HepG2 (cell line): ENCODE data around the gene MUL1. TPM values are rescaled to one million over a fixed set of nuclear protein-coding genes. Genes with fewer than 3 reads are reported as not detected.

Experiments used
- ASH2L ChIP-seq: fragments of 300-600, 200-600 bp; sonication (generic); IDR thresholded peaks from 2 replicates; pipeline ENCODE4 v1.7.0; 2017; ENCODE audit warnings: low read depth, mild to moderate bottlenecking, moderate library complexity, mixed read lengths, low read length; ENCODE audit not compliant: insufficient read length
- CCDC6 ChIP-seq: sonication (generic); formaldehyde crosslinking; IDR thresholded peaks from 2 replicates; pipeline ENCODE4 v1.8.1; 2022; ENCODE audit warnings: mild to moderate bottlenecking, missing genetic modification reagents, moderate library complexity
- CHD2 ChIP-seq: IDR thresholded peaks from 2 replicates; pipeline ENCODE4 v1.6.1; 2011; ENCODE audit warnings: low read depth, low read length, improper control_type of control experiment
- HNF4A ChIP-seq: sonication (generic); formaldehyde crosslinking; IDR thresholded peaks from 2 replicates; pipeline ENCODE4 v1.4.0; 2020; ENCODE audit warnings: missing genetic modification reagents
- IKZF4 ChIP-seq: sonication (generic); formaldehyde crosslinking; IDR thresholded peaks from 2 replicates; pipeline ENCODE4 v1.5.1; 2020; ENCODE audit warnings: borderline replicate concordance, mild to moderate bottlenecking, low read depth, missing genetic modification reagents; ENCODE audit errors: not compliant biosample characterization
- MED13 ChIP-seq: sonication (generic); formaldehyde crosslinking; IDR thresholded peaks from 2 replicates; pipeline ENCODE4 v1.5.0; 2020; ENCODE audit warnings: missing genetic modification reagents
- RBFOX2 ChIP-seq: fragments of 200-400 bp; formaldehyde crosslinking; IDR thresholded peaks from 2 replicates; pipeline ENCODE4 v1.6.1; 2017; ENCODE audit warnings: low read depth, mild to moderate bottlenecking, low read length
- ZBTB40 ChIP-seq, 2 experiments: fragments of 450-650 bp in 1 of 2; sonication (generic) in 1 of 2; formaldehyde crosslinking in 1 of 2; IDR thresholded peaks; 2 replicates each; pipeline versions ENCODE4 v1.6.1 to v1.8.0; 2016 to 2022; ENCODE audit warnings: antibody characterized with exemption in 1 of 2, mild to moderate bottlenecking in 1 of 2, missing genetic modification reagents in 1 of 2
- ZFX ChIP-seq: sonication (generic); formaldehyde crosslinking; IDR thresholded peaks from 2 replicates; pipeline ENCODE4 v1.4.0; 2020; ENCODE audit warnings: mild to moderate bottlenecking, low read depth, missing genetic modification reagents, moderate library complexity
- ZHX1 ChIP-seq: sonication (generic); formaldehyde crosslinking; IDR thresholded peaks from 2 replicates; pipeline ENCODE4 v1.8.1; 2022; ENCODE audit warnings: low read depth, mild to moderate bottlenecking, missing genetic modification reagents
- ZNF326 ChIP-seq: sonication (generic); formaldehyde crosslinking; IDR thresholded peaks from 2 replicates; pipeline ENCODE4 v1.4.0; 2020; ENCODE audit warnings: missing genetic modification reagents, borderline replicate concordance
- polyA plus RNA-seq, 8 experiments: library from polyadenylated mRNA; depleted of rRNA in 3 of 8; stranded (reverse) in 7 of 8; unstranded in 1 of 8; fragments of >200 nt; fragmentation: Illumina TruSeq in 4 of 8; extraction: Trizol in 4 of 8; gene quantifications; 2 replicates each; pipeline versions ENCODE4 v1.2.1 to v1.2.3, GENCODE V29; 2011 to 2016; ENCODE audit warnings: low read depth in 4 of 8, missing spikeins in 1 of 8, mixed read lengths in 1 of 8; ENCODE audit not compliant: insufficient read depth in 1 of 8
- total RNA-seq, 5 experiments: library from RNA; depleted of rRNA; stranded (reverse); fragments of >200 nt; fragmentation: Illumina TruSeq; extraction: Trizol; gene quantifications; 2 replicates each; pipeline ENCODE4 v1.2.3, GENCODE V29; 2016; ENCODE audit warnings: low read depth in 1 of 5
- TF ChIP-seq, protein P1 (sequence below), 2 experiments: sonication (generic) in 1 of 2; formaldehyde crosslinking in 1 of 2; IDR thresholded peaks; 2 replicates each; pipeline versions ENCODE4 v1.4.0 to v1.6.1; 2018 to 2020; ENCODE audit warnings: missing genetic modification reagents in 2 of 2, borderline replicate concordance in 1 of 2, low read depth in 1 of 2, mild to moderate bottlenecking in 1 of 2, missing biosample characterization in 1 of 2

MUL1 gene
- total and polyA plus RNA-seq, 2 of the 13 experiments (the other 11 are each of a cell fraction or from before 2014, with no cell fraction given): 21.5 to 26.5 TPM

GRCh38 chr1:20481643-20482498 lies 26.1 kb downstream of the MUL1 start (continued):
- 0 out of 2 replicates have a peak, but pooled peaks have one; percentile 9 for TF ChIP-seq ZHX1 (CRISPR knock-in tag)
- 0 out of 2 replicates have a peak, but pooled peaks have one; percentile 45 for TF ChIP-seq MED13 (CRISPR knock-in tag)
- no peak for TF ChIP-seq ZBTB40 (IDR thresholded peaks at IDR 0.05)
- TF ChIP-seq ZBTB40 (CRISPR knock-in tag; IDR thresholded peaks at IDR 0.05): no peak
- TF ChIP-seq ZNF326 (CRISPR knock-in tag): peak; percentile 76
- TF ChIP-seq, protein P1, sequence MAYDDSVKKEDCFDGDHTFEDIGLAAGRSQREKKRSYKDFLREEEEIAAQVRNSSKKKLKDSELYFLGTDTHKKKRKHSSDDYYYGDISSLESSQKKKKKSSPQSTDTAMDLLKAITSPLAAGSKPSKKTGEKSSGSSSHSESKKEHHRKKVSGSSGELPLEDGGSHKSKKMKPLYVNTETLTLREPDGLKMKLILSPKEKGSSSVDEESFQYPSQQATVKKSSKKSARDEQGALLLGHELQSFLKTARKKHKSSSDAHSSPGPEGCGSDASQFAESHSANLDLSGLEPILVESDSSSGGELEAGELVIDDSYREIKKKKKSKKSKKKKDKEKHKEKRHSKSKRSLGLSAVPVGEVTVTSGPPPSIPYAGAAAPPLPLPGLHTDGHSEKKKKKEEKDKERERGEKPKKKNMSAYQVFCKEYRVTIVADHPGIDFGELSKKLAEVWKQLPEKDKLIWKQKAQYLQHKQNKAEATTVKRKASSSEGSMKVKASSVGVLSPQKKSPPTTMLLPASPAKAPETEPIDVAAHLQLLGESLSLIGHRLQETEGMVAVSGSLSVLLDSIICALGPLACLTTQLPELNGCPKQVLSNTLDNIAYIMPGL (CRISPR knock-in tag; IDR thresholded peaks at IDR 0.05; ENCODE audit: borderline replicate concordance in 1 of 2, low read depth in 1 of 2): peak in 1 of 2 experiments; percentile 63; a peak in 1 of 4 replicates
- peak; percentile 10; the same call in 1 of the 2 replicates for TF ChIP-seq RBFOX2
- TF ChIP-seq HNF4A: peak; percentile 17; the same call in 1 of the 2 replicates
- TF ChIP-seq ZFX (CRISPR knock-in tag): peak; percentile 35; the same call in 1 of the 2 replicates
- 0 out of 2 replicates have a peak, but pooled peaks have one; percentile 19 for TF ChIP-seq CHD2
- no peak for TF ChIP-seq IKZF4
- peak; percentile 1 for TF ChIP-seq ASH2L
- peak; percentile 39; the same call in 1 of the 2 replicates for TF ChIP-seq CCDC6 (CRISPR knock-in tag)
